ENCODE data around the gene LAS1L.

Gene LAS1L

GRCh38 chrX:65502618-65503017 lies 32.0 kb downstream of the LAS1L start:
- TF ChIP-seq GLIS3 (CRISPR knock-in tag; IDR thresholded peaks at IDR 0.05) (no peak), TOX (CRISPR knock-in tag; IDR thresholded peaks at IDR 0.05; ENCODE audit: borderline replicate concordance) (no peak), ZC3H10 (CRISPR knock-in tag; IDR thresholded peaks at IDR 0.05) (no peak), TCF4 (CRISPR knock-in tag; IDR thresholded peaks at IDR 0.05; ENCODE audit: borderline replicate concordance) (no peak), TSHZ2 (CRISPR knock-in tag; IDR thresholded peaks at IDR 0.05) (no peak), PPARA (CRISPR knock-in tag; IDR thresholded peaks at IDR 0.05; ENCODE audit: borderline replicate concordance) (no peak), OSR1 (CRISPR knock-in tag; IDR thresholded peaks at IDR 0.05) (no peak), BACH2 (CRISPR knock-in tag; IDR thresholded peaks at IDR 0.05; ENCODE audit: borderline replicate concordance) (no peak), ZFP3 (CRISPR knock-in tag; IDR thresholded peaks at IDR 0.05) (no peak), ARNTL (CRISPR knock-in tag; IDR thresholded peaks at IDR 0.05; ENCODE audit: borderline replicate concordance, low read depth) (no peak), ZFP30 (CRISPR knock-in tag; IDR thresholded peaks at IDR 0.05) (no peak), CSDC2 (CRISPR knock-in tag; IDR thresholded peaks at IDR 0.05) (no peak), RARB (CRISPR knock-in tag; IDR thresholded peaks at IDR 0.05) (no peak)
- TF ChIP-seq, protein P1, sequence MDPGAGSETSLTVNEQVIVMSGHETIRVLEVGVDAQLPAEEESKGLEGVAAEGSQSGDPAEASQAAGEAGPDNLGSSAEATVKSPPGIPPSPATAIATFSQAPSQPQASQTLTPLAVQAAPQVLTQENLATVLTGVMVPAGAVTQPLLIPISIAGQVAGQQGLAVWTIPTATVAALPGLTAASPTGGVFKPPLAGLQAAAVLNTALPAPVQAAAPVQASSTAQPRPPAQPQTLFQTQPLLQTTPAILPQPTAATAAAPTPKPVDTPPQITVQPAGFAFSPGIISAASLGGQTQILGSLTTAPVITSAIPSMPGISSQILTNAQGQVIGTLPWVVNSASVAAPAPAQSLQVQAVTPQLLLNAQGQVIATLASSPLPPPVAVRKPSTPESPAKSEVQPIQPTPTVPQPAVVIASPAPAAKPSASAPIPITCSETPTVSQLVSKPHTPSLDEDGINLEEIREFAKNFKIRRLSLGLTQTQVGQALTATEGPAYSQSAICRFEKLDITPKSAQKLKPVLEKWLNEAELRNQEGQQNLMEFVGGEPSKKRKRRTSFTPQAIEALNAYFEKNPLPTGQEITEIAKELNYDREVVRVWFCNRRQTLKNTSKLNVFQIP (CRISPR knock-in tag; IDR thresholded peaks at IDR 0.05; ENCODE audit: borderline replicate concordance, low read depth): no peak
- TF ChIP-seq, protein P2, sequence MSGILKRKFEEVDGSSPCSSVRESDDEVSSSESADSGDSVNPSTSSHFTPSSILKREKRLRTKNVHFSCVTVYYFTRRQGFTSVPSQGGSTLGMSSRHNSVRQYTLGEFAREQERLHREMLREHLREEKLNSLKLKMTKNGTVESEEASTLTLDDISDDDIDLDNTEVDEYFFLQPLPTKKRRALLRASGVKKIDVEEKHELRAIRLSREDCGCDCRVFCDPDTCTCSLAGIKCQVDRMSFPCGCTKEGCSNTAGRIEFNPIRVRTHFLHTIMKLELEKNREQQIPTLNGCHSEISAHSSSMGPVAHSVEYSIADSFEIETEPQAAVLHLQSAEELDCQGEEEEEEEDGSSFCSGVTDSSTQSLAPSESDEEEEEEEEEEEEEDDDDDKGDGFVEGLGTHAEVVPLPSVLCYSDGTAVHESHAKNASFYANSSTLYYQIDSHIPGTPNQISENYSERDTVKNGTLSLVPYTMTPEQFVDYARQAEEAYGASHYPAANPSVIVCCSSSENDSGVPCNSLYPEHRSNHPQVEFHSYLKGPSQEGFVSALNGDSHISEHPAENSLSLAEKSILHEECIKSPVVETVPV (CRISPR knock-in tag; IDR thresholded peaks at IDR 0.05): no peak
- TF ChIP-seq, protein P3, sequence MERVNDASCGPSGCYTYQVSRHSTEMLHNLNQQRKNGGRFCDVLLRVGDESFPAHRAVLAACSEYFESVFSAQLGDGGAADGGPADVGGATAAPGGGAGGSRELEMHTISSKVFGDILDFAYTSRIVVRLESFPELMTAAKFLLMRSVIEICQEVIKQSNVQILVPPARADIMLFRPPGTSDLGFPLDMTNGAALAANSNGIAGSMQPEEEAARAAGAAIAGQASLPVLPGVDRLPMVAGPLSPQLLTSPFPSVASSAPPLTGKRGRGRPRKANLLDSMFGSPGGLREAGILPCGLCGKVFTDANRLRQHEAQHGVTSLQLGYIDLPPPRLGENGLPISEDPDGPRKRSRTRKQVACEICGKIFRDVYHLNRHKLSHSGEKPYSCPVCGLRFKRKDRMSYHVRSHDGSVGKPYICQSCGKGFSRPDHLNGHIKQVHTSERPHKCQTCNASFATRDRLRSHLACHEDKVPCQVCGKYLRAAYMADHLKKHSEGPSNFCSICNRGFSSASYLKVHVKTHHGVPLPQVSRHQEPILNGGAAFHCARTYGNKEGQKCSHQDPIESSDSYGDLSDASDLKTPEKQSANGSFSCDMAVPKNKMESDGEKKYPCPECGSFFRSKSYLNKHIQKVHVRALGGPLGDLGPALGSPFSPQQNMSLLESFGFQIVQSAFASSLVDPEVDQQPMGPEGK (CRISPR knock-in tag; IDR thresholded peaks at IDR 0.05; ENCODE audit: borderline replicate concordance): no peak
- no peak; the same call in 2 of the 3 replicates for ATAC-seq

- TF ChIP-seq, protein P3 (CRISPR knock-in tag; IDR thresholded peaks at IDR 0.05; ENCODE audit: borderline replicate concordance): no peak
- ATAC-seq: no peak
Observed at GRCh38 chrX:65493431-65493830, 41.2 kb downstream of the LAS1L start.

- no peak for TF ChIP-seq ARNTL (CRISPR knock-in tag; IDR thresholded peaks at IDR 0.05; ENCODE audit: borderline replicate concordance, low read depth)
- no peak for TF ChIP-seq ZNF70 (CRISPR knock-in tag; IDR thresholded peaks at IDR 0.05)
- no peak for TF ChIP-seq OSR1 (CRISPR knock-in tag; IDR thresholded peaks at IDR 0.05)
- no peak for TF ChIP-seq CSDC2 (CRISPR knock-in tag; IDR thresholded peaks at IDR 0.05)
- TF ChIP-seq, protein P1 (CRISPR knock-in tag; IDR thresholded peaks at IDR 0.05; ENCODE audit: borderline replicate concordance, low read depth): no peak
- no peak for TF ChIP-seq GLIS3 (CRISPR knock-in tag; IDR thresholded peaks at IDR 0.05)
- TF ChIP-seq, protein P2 (CRISPR knock-in tag; IDR thresholded peaks at IDR 0.05): no peak
- TF ChIP-seq BACH2 (CRISPR knock-in tag; IDR thresholded peaks at IDR 0.05; ENCODE audit: borderline replicate concordance): no peak
- TF ChIP-seq, protein P3 (CRISPR knock-in tag; IDR thresholded peaks at IDR 0.05; ENCODE audit: borderline replicate concordance): no peak
Observed at GRCh38 chrX:65491620-65492019, 43.0 kb downstream of the LAS1L start.

More at GRCh38 chrX:65491620-65492019, 43.0 kb downstream of the LAS1L start:
- ATAC-seq: no peak
